Activated CD4-positive, alpha-beta memory T cell treated with anti-CD3 and anti-CD28 coated beads for 36 hours (primary cell): ENCODE results near the gene TDRD12. TPM values are rescaled to one million over a fixed set of nuclear protein-coding genes. Genes with fewer than 3 reads are reported as not detected.
"Not testable (repeated sequence)": the region's sequence is repeated elsewhere in the genome, so short reads cannot be mapped to it uniquely, and the experiment has no call there.

Experiments used
- CTCF ChIA-PET: fragments of 350-600 bp; sonication (Branson Sonifier 250); formaldehyde crosslinking; loops from one replicate; lab custom pipeline; 2021; ENCODE audit warnings: antibody characterized with exemption, inconsistent platforms; lab: Charles Lee
- POLR2A ChIA-PET: fragments of 350-600 bp; sonication (Branson Sonifier 250); formaldehyde crosslinking; loops from one replicate; lab custom pipeline; 2021; ENCODE audit warnings: antibody characterized with exemption; lab: Charles Lee
- DNase-seq: peaks from one replicate; pipeline ENCODE4 v3.0.0-alpha.2; 2020
- H3K27ac Mint-ChIP-seq: one replicate; pipeline ENCODE4 v1.8.0; 2021; ENCODE audit warnings: mixed read lengths
- H3K27me3 Mint-ChIP-seq: one replicate; pipeline ENCODE4 v1.8.0; 2021; ENCODE audit warnings: mixed read lengths
- H3K36me3 Mint-ChIP-seq: one replicate; pipeline ENCODE4 v1.8.0; 2021; ENCODE audit warnings: mixed read lengths
- H3K4me1 Mint-ChIP-seq: one replicate; pipeline ENCODE4 v1.8.0; 2021; ENCODE audit warnings: low read depth, mixed read lengths
- H3K4me3 Mint-ChIP-seq: one replicate; pipeline ENCODE4 v1.8.0; 2021; ENCODE audit warnings: mild to moderate bottlenecking, mixed read lengths
- H3K9me3 Mint-ChIP-seq: one replicate; pipeline ENCODE4 v1.8.0; 2021; ENCODE audit warnings: mixed read lengths
- intact Hi-C: fragments of 100-400 bp; cut with micrococcal nuclease; formaldehyde crosslinking; loops from one replicate; pipeline ENCODE4 v1.15.1; 2023
- total RNA-seq, 2 experiments: library from RNA; stranded (reverse); gene quantifications; one replicate each; pipeline ENCODE4 v1.2.3, GENCODE V29; 2021

TDRD12 gene
- total RNA-seq, 2 experiments from 2014 or later = 0.24 to 0.63 TPM

DNA sequence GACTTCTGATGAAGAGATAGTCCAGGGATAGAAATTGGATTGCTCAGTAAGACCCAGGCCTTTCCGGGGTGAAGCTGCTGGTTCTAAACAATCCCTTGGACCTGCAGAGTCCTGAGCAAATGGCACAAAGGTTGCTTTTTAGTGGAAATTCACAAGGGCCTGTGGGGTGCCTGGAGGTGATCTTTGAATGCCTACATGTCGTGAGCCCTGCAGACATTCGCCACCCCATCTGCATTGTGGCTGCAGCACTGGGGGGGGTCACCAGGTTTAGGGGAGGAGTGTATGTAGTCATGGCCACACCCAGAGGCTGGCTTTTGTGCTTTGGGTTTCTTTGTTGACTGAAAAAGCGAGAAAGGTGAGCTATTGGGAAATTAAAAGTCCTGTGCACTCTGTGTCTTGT, 108.6 kb downstream of the TDRD12 start:
- ChIA-PET CTCF (no interaction called here), POLR2A (no interaction called here)
- H3K9me3 Mint-ChIP-seq = no peaks in the 10 kb centered on the region
- peaks cover 2% of the 10 kb centered on the region for H3K27me3 Mint-ChIP-seq
- no peak for DNase-seq
- no peak overlapping the region for H3K4me3 Mint-ChIP-seq
- H3K27ac Mint-ChIP-seq = no peak overlapping the region
- H3K4me1 Mint-ChIP-seq = peaks cover 11% of the 10 kb centered on the region
- H3K36me3 Mint-ChIP-seq = no peaks in the 10 kb centered on the region
- intact Hi-C loops = loop anchor here (5.0 kb wide), 1 partner anchor 136 kb away; the partner anchor contains the start of gene NUDT19

DNA sequence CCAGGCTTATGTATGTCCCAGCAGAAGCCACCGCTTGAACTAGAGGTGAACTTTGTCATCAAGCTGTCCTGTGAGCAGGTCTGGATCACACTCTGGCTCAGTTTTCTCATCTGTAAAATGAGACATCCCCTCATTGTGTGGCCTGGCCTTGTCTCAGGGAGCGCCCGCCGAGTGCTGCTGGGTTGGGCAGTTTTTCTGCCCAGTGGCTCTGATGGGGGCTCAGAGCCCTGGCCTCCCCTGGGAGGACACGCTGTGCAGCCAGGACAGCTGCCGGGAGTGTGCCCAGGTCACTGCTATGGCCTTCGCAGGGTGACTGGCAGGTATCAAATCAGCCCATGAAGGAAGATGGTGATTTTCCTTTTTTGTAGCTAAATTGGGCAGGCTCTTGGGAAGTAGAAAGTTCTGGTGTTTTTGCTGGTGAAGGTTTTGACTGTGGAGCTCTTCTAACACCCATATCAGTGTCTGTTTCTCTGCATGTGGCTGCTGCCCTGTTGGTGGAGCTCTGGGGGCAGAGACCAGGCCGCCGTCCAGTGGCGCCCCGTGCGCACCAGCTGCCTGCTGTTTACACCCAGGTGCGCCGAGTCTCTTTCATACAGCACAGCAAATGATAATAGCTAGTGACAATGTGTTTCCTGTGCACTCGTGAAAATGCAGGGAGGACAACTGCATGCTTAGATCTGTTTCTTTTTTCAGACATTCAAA, 109.2 kb downstream of the TDRD12 start:
- intact Hi-C loops = loop anchor here (1.0 to 5.0 kb wide), 2 partner anchors 34 to 136 kb away; partner anchors contain the start of gene NUDT19
- CTCF ChIA-PET = interaction anchor here (0.6 kb wide), 1 partner anchor 38 kb away, joined by 3 read pairs; no protein-coding TSS in a partner anchor
- no peak overlapping the region for H3K27ac Mint-ChIP-seq
- H3K27me3 Mint-ChIP-seq = no peaks in the 10 kb centered on the region
- H3K4me1 Mint-ChIP-seq = peaks cover 11% of the 10 kb centered on the region
- no peak overlapping the region for H3K4me3 Mint-ChIP-seq
- H3K9me3 Mint-ChIP-seq = no peaks in the 10 kb centered on the region
- no peaks in the 10 kb centered on the region for H3K36me3 Mint-ChIP-seq
- POLR2A ChIA-PET = interaction anchor here (0.9 kb wide), 1 partner anchor 10 kb away, joined by 3 read pairs; no protein-coding TSS in a partner anchor
- no peak for DNase-seq

DNA sequence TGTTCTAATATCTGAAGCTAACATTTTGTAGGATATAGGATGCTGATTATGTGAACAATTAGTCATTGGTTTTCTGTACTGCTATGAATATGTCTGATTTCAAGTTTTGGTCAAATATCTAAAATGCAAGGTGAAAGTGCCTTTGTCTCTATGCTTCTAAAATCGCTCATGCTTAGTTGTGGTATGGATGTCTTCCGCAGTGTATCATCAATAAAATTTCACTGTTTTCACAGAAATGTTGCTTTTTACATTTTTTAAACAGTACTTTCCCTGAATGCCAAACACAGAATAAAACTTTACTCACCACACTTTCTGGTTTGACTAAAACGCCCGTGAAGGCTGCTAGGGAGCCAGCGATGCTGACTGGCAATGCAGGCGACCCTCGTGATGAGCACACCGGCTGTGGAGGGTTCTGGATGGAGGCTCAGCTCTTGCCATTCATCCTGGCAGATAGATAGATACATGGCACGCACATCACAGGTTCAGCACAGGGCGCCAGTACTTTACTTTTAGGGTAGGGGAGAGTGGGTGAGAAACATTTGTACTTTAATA, 109.9 kb downstream of the TDRD12 start:
- intact Hi-C loops = loop anchor here (1.0 to 5.0 kb wide), 2 partner anchors 35 to 137 kb away; partner anchors contain the start of gene NUDT19
- peaks cover 11% of the 10 kb centered on the region for H3K4me1 Mint-ChIP-seq
- no peaks in the 10 kb centered on the region for H3K36me3 Mint-ChIP-seq
- ChIA-PET CTCF (no interaction called here), POLR2A (interaction anchor here (0.9 kb wide), 1 partner anchor 10 kb away, joined by 3 read pairs; no protein-coding TSS in a partner anchor)
- H3K27me3 Mint-ChIP-seq = no peaks in the 10 kb centered on the region
- no peaks in the 10 kb centered on the region for H3K9me3 Mint-ChIP-seq
- H3K4me3 Mint-ChIP-seq = no peak overlapping the region
- no peak overlapping the region for H3K27ac Mint-ChIP-seq
- peak; percentile 34 for DNase-seq

DNA sequence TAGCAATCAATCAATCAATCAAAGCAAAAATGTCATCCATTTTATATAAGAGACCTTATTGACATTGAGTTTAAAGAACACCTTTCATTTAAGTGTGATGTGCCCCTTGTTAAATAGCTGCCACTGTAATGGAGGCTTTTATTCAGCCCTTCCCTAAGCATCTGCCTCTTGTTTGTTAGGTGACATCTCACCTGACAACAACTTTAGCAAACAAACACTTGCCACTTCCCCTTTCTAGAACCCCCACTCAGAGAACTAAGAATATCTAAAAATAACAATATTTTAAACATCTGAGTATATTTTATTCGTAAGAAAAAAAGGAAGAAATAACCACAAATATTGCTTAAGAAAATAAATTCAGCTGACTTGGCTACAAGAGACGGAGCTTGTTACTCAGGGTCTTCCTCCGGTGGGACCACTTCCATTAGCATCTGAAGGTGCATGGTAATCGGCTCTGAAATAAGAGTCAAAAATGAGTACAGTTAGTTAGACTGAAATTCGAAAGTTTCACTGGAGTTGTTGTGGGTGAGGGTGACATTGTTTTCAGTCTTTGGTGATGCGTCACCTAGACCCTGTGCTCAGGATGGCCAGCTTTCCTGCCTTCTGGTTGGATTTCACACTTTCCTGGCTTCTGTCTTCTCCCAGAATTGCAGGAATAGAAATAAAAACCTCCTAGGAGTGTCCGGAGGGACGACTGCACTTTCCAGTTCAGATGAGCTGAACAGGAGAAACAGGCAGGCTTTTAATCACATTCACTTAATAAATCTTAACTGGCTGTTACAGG, 110.9 kb downstream of the TDRD12 start:
- H3K36me3 Mint-ChIP-seq = no peaks in the 10 kb centered on the region
- no peaks in the 10 kb centered on the region for H3K9me3 Mint-ChIP-seq
- intact Hi-C loops = no loop called here
- ChIA-PET POLR2A (interaction anchor here (0.6 kb wide), 1 partner anchor 208 kb away, joined by 3 read pairs; no protein-coding TSS in a partner anchor), CTCF (no interaction called here)
- no peaks in the 10 kb centered on the region for H3K27me3 Mint-ChIP-seq
- no peak overlapping the region for H3K4me3 Mint-ChIP-seq
- H3K27ac Mint-ChIP-seq = no peak overlapping the region
- DNase-seq = no peak
- peaks cover 11% of the 10 kb centered on the region for H3K4me1 Mint-ChIP-seq

DNA sequence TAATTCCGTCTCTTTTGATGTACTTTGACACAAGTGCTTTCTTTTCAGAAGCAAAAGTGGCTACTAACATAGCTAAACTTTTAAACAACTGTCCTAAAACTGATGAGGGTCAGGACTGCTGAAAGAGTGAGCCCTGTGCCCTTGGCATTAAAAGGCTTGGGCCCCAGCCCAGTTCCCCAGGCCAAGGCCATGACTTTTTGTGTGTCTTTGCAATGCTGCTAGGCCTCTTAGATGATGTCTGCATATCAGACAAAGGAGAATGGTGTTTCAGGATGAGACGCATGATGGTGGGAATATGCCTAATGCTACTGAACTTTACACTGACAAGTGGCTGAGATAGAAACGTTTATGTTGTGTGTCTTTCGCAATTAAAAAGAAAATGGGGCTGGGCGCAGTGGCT, 112.0 kb downstream of the TDRD12 start:
- CTCF ChIA-PET = no interaction called here
- Mint-ChIP-seq H3K4me1 (peaks cover 11% of the 10 kb centered on the region), H3K27me3 (no peaks in the 10 kb centered on the region), H3K9me3 (no peaks in the 10 kb centered on the region), H3K27ac (no peak overlapping the region), H3K4me3 (no peak overlapping the region), H3K36me3 (no peaks in the 10 kb centered on the region)
- DNase-seq = no peak
- intact Hi-C loops = no loop called here
- POLR2A ChIA-PET = no interaction called here

DNA sequence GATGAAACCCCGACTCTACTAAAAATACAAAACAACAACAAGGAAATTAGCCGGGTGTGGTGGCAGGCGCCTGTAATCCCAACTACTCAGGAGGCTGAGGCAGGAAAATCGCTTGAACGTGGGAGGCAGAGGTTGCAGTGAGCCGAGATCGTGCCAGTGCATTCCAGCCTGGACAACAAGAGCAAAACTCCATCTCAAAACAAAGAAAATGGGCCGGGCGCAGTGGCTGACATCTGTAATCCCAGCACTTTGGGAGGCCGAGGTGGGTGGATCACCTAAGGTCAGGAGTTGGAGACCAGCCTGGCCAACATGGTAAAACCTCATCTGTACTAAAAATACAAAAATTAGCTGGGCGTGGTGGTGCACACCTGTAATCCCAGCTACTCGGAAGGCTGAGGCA, 112.5 kb downstream of the TDRD12 start:
- POLR2A ChIA-PET, CTCF ChIA-PET, H3K9me3 Mint-ChIP-seq, H3K36me3 Mint-ChIP-seq, intact Hi-C loops, DNase-seq, H3K4me3 Mint-ChIP-seq, H3K27me3 Mint-ChIP-seq, H3K27ac Mint-ChIP-seq: not testable (repeated sequence)
- peaks cover 11% of the 10 kb centered on the region for H3K4me1 Mint-ChIP-seq

DNA sequence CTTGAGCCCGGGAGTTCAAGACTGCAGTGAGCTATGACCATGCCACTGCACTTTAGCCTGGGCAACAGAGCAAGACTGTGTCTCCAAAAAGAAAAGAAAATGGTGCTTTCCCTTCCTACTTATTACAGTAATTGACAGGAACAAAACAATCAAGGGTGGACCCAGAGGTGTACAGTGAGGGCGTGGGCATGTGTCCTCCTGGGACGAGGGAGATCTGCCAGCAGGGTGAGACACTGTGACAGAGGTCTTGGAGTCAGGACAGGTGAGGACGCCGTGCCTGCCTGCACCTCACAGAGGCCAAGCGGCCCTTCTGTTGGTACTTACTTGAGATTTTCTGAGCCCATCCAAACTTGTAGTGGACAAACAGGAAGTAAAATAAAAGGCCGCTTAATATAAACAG, 113.3 kb downstream of the TDRD12 start:
- H3K27me3 Mint-ChIP-seq, H3K36me3 Mint-ChIP-seq, H3K27ac Mint-ChIP-seq, POLR2A ChIA-PET, H3K4me3 Mint-ChIP-seq, DNase-seq, intact Hi-C loops, H3K9me3 Mint-ChIP-seq, CTCF ChIA-PET: not testable (repeated sequence)
- H3K4me1 Mint-ChIP-seq = peaks cover 15% of the 10 kb centered on the region

DNA sequence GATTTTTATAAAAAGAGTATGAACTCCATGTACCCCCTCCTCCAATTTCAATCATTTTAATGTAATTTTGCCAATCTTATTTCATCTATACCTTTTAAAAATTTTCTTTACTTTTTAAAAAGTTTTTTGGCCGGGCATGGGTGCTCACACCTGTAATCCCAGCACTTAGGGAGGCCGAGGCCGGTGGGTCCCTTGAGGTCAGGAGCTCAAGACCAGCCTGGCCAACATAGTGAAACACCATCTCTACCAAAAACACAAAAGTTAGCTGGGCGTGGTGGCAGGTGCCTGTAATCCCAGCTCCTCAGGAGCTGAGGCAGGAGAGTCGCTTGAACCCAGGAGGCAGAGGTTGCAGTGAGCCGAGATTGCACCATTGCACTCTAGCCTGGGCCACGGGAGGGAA, 113.8 kb downstream of the TDRD12 start:
- H3K36me3 Mint-ChIP-seq, DNase-seq, POLR2A ChIA-PET, H3K27me3 Mint-ChIP-seq, H3K27ac Mint-ChIP-seq, CTCF ChIA-PET, intact Hi-C loops, H3K9me3 Mint-ChIP-seq, H3K4me3 Mint-ChIP-seq: not testable (repeated sequence)
- H3K4me1 Mint-ChIP-seq = peaks cover 16% of the 10 kb centered on the region

DNA sequence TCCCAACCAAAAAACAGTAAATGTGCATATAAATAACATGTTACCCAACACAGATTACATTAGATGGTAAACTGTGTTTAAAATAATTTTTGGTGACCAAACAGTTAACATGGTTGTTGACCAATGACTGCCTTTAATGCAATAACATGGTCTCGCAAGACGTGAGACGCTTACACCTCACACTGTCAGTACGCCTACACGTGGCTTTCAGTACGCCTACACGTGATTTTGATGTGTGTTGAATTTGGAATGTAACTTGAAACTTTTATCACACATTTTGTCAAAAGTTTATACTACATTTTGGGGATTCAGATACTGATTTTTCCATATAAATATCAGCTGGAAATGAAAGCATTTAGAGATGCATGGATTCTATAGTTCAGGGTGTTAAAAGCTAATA, 118.0 kb downstream of the TDRD12 start:
- H3K9me3 Mint-ChIP-seq = peaks cover 17% of the 10 kb centered on the region
- CTCF ChIA-PET = interaction anchor here (1.1 kb wide), 1 partner anchor 22 kb away, joined by 3 read pairs; no protein-coding TSS in a partner anchor
- POLR2A ChIA-PET = no interaction called here
- intact Hi-C loops = no loop called here
- H3K27me3 Mint-ChIP-seq = no peaks in the 10 kb centered on the region
- peaks cover 9% of the 10 kb centered on the region for H3K36me3 Mint-ChIP-seq
- H3K4me1 Mint-ChIP-seq = peaks cover 5% of the 10 kb centered on the region
- no peak overlapping the region for H3K4me3 Mint-ChIP-seq
- H3K27ac Mint-ChIP-seq = no peak overlapping the region
- DNase-seq = peak; percentile 14

DNA sequence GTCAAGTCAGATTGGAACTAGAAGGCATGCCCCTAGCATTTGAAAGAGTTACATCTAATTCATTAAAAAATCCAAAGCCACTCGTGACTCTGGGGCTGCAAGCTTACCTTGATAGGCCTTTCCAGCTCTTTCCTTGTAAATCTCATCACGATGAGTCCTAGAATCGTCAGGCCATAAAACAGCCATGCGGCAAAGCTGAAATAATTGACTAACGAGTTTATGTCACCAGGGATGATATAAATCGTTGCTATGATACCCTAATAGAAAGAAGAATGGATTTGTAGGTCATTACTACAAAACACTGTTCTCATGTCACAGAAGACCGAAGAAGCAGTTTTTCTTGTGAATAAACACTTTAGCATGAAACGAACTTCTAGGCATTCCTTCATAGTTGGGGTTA, 122.5 kb downstream of the TDRD12 start:
- Mint-ChIP-seq H3K36me3 (peaks cover 9% of the 10 kb centered on the region), H3K4me1 (peaks cover 5% of the 10 kb centered on the region), H3K9me3 (peaks cover 17% of the 10 kb centered on the region), H3K4me3 (no peak overlapping the region), H3K27me3 (no peaks in the 10 kb centered on the region), H3K27ac (no peak overlapping the region)
- DNase-seq = no peak
- ChIA-PET POLR2A (no interaction called here), CTCF (no interaction called here)
- intact Hi-C loops = no loop called here

DNA sequence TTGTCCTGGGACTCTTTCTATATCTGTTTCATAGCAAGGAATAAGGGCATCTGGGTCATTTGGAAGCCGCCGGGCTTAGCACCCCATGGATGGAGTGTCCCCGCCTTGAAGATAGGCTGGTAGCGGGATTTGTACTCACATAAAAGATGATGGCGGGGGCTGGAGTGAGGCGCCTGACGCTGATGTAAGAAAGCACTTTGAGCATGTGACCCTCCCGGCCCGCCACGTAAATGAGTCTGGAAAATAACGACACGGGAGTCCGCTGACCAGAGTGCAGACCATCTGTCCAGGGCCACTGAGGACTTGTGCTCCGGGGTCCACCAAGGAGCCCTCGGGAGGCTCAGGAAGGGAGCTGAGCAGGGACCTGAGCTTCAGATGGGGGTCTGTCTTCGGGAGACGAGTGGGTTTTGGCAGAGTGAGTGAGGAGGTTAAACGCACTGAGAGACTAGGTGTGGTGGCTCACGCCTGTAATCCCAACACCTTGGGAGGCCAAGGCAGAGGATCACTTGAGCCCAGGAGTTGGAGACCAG, 124.2 kb downstream of the TDRD12 start:
- peaks cover 17% of the 10 kb centered on the region for H3K9me3 Mint-ChIP-seq
- POLR2A ChIA-PET = no interaction called here
- peaks cover 9% of the 10 kb centered on the region for H3K36me3 Mint-ChIP-seq
- intact Hi-C loops = no loop called here
- CTCF ChIA-PET = no interaction called here
- no peak for DNase-seq
- no peaks in the 10 kb centered on the region for H3K27me3 Mint-ChIP-seq
- H3K4me1 Mint-ChIP-seq = no peaks in the 10 kb centered on the region
- no peak overlapping the region for H3K4me3 Mint-ChIP-seq
- H3K27ac Mint-ChIP-seq = no peak overlapping the region

DNA sequence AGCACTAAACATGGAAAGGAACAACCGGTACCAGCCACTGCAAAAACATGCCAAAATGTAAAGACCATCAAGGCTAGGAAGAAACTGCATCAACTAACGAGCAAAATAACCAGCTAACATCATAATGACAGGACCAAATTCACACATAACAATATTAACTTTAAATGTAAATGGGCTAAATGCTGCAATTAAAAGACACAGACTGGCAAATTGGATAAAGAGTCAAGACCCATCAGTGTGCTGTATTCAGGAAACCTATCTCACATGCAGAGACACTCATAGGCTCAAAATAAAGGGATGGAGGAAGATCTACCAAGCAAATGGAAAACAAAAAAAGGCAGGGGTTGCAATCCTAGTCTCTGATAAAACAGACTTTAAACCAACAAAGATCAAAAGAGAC, 128.5 kb downstream of the TDRD12 start:
- CTCF ChIA-PET, H3K4me1 Mint-ChIP-seq, POLR2A ChIA-PET, H3K4me3 Mint-ChIP-seq, DNase-seq, H3K9me3 Mint-ChIP-seq, H3K27me3 Mint-ChIP-seq, H3K36me3 Mint-ChIP-seq, H3K27ac Mint-ChIP-seq, intact Hi-C loops: not testable (repeated sequence)
